ENCODE results near the gene STIM2.

The STIM2 gene

GRCh38 chr4:26995316-26995715, 134.7 kb downstream of the STIM2 start:
- DNase-seq (ENCODE audit: low read depth), result no peak
- no peak overlapping the region for H3K4me3 ChIP-seq (replicated peaks; ENCODE audit: low read depth, low read length)
- TF ChIP-seq CTCF (IDR thresholded peaks at IDR 0.05; ENCODE audit: low read length, missing control alignments), result no peak

- no peak for DNase-seq (ENCODE audit: low read depth)
- H3K4me3 ChIP-seq (replicated peaks; ENCODE audit: low read depth, low read length), result no peak overlapping the region
- TF ChIP-seq CTCF (IDR thresholded peaks at IDR 0.05; ENCODE audit: low read length, missing control alignments), result no peak
These were observed 136.1 kb downstream of the STIM2 start for GRCh38 chr4:26996745-26997144.

GRCh38 chr4:26999689-27000088, 139.0 kb downstream of the STIM2 start:
- no peak overlapping the region for H3K4me3 ChIP-seq (replicated peaks; ENCODE audit: low read depth, low read length)
- DNase-seq (ENCODE audit: low read depth), result no peak
- no peak for TF ChIP-seq CTCF (IDR thresholded peaks at IDR 0.05; ENCODE audit: low read length, missing control alignments)

- H3K4me3 ChIP-seq (replicated peaks; ENCODE audit: low read depth, low read length), result no peak overlapping the region
- DNase-seq (ENCODE audit: low read depth), result no peak
- no peak for TF ChIP-seq CTCF (IDR thresholded peaks at IDR 0.05; ENCODE audit: low read length, missing control alignments)
These were observed 139.5 kb downstream of the STIM2 start for GRCh38 chr4:27000122-27000521.

GRCh38 chr4:27000820-27001219, 140.2 kb downstream of the STIM2 start:
- H3K4me3 ChIP-seq (replicated peaks; ENCODE audit: low read depth, low read length), result no peak overlapping the region
- no peak for DNase-seq (ENCODE audit: low read depth)
- TF ChIP-seq CTCF (IDR thresholded peaks at IDR 0.05; ENCODE audit: low read length, missing control alignments), result peak; percentile 18

- no peak for DNase-seq (ENCODE audit: low read depth)
- no peak for TF ChIP-seq CTCF (IDR thresholded peaks at IDR 0.05; ENCODE audit: low read length, missing control alignments)
- no peak overlapping the region for H3K4me3 ChIP-seq (replicated peaks; ENCODE audit: low read depth, low read length)
These were observed 140.9 kb downstream of the STIM2 start for GRCh38 chr4:27001398-27002164.

GRCh38 chr4:27003642-27004113, 143.0 kb downstream of the STIM2 start:
- peak; percentile 16 for DNase-seq (ENCODE audit: low read depth)
- no peak overlapping the region for H3K4me3 ChIP-seq (replicated peaks; ENCODE audit: low read depth, low read length)
- no peak for TF ChIP-seq CTCF (IDR thresholded peaks at IDR 0.05; ENCODE audit: low read length, missing control alignments)

All from fibroblast of pulmonary artery (primary cell).